Measurements from ENCODE around the gene BMPER.
A peak's percentile ranks its signal among the peaks of the same experiment; 100 is the strongest.

DNA sequence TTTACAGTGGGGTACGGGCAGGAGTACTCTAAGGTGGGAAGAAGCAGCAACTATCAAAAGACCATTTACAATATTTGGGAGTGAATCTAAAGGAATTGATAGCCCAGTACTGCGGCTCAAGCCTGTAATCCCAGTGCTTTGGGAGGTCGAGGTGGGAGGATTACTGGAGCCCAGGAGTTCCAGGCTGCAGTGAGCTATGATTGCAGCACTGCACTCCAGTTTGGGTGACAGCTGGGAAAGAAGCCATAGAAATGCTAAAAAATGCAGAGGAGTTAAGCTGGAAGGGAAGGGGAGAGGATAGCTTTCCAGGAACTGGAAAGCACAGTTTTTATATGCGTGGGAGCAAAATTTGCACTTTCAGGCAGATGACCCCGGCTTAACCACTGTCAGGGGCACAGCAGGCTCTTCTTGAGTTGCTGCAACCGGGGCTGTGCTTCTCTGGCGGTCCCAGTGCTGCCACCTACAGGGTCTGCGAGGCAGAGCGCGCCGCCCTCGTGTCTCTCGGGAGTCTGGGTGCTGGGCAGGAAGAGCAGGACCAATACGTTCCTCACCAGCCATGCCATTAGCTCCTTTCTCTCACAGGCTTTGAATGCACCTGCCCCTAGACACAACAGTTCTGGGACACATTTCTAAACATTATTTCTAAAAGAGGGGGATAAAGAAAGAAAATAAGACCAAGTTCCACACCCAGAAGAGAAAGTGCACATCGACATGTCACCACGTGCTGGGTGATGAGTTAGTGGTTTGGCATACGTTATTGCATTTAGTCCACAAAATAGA is 10.1 kb upstream of the BMPER start:
- TF ChIP-seq, protein P1, sequence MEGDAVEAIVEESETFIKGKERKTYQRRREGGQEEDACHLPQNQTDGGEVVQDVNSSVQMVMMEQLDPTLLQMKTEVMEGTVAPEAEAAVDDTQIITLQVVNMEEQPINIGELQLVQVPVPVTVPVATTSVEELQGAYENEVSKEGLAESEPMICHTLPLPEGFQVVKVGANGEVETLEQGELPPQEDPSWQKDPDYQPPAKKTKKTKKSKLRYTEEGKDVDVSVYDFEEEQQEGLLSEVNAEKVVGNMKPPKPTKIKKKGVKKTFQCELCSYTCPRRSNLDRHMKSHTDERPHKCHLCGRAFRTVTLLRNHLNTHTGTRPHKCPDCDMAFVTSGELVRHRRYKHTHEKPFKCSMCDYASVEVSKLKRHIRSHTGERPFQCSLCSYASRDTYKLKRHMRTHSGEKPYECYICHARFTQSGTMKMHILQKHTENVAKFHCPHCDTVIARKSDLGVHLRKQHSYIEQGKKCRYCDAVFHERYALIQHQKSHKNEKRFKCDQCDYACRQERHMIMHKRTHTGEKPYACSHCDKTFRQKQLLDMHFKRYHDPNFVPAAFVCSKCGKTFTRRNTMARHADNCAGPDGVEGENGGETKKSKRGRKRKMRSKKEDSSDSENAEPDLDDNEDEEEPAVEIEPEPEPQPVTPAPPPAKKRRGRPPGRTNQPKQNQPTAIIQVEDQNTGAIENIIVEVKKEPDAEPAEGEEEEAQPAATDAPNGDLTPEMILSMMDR (conservative IDR thresholded peaks at IDR 0.05): peak; percentile 94
- TF ChIP-seq ZFX (IDR thresholded peaks at IDR 0.05): no peak
